Liver (tissue), 3 donors: ENCODE results near the gene PWWP2B.

ENCODE experiments used
- CTCF ChIP-seq: fragments of 150-350 bp; IDR thresholded peaks from 2 replicates; pipeline ENCODE4 v1.5.1; 2017; ENCODE audit warnings: improper control_type of control experiment, low read depth, low read length; ENCODE audit not compliant: missing input control
- JUND ChIP-seq, 2 donors: IDR thresholded peaks; 2 replicates each; pipeline ENCODE4 v1.6.1; 2016; ENCODE audit warnings: antibody characterized with exemption in 2 of 2
- MAX ChIP-seq: IDR thresholded peaks from 2 replicates; pipeline ENCODE4 v1.6.1; 2016; ENCODE audit warnings: antibody characterized with exemption
- RAD21 ChIP-seq, 2 donors: IDR thresholded peaks; 2 replicates each; pipeline ENCODE4 v1.6.1; 2016; ENCODE audit warnings: antibody characterized with exemption in 2 of 2, mild to moderate bottlenecking in 2 of 2
- TAF1 ChIP-seq: conservative IDR thresholded peaks from 2 replicates; pipeline ENCODE4 v1.6.1; 2016; ENCODE audit warnings: antibody characterized with exemption, mild to moderate bottlenecking
- YY1 ChIP-seq: IDR thresholded peaks from 2 replicates; pipeline ENCODE4 v1.6.1; 2016; ENCODE audit warnings: antibody characterized with exemption, mild to moderate bottlenecking
- TF ChIP-seq, protein P1 (sequence below): IDR thresholded peaks from 2 replicates; pipeline ENCODE4 v1.6.1; 2016; ENCODE audit warnings: antibody characterized with exemption, mild to moderate bottlenecking
- TF ChIP-seq, protein P2 (sequence below): IDR thresholded peaks from 2 replicates; pipeline ENCODE4 v1.6.1; 2016; ENCODE audit warnings: antibody characterized with exemption
- donor health status: healthy.
- donor health status: healthy.

DNA sequence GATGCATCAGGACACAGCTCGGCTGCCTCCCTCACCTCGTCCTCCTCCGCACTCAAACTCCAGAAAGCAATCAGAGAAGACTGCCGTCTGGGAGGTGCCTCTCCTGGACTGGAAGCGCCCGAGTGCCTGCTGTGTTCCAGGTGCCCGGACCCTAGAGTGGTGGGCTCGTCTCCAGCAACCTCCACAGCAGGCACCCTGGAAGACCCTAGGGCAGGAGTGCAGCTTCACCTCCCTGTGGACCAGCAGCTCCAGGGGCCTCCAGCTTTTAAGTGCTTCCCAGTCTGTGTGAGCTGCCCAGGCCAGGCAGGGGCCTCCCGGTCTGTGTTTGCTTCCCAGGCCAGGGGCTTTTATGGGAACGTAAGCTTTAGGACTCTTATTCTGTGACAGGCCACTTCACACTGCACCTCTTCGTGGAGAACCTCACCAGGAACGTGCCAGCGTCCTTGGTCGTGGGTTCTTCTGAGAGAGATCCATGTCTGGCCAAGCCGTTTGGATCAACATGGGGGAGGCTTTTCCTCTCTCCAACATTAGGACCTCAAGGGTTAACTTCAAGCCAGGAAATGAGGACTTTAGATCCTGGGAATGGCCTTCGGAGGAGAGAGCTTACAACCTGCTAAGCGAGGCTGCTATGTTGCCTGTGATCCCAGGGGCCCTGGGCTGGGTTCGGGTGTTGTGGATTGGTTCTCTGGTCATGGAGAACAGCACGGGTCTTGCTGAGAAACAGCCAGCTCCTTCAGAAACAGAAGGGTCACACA is 5.9 kb upstream of the PWWP2B start:
- no peak for TF ChIP-seq MAX
- TF ChIP-seq JUND (IDR thresholded peaks at IDR 0.05), result no peak
- no peak for TF ChIP-seq CTCF
- TF ChIP-seq RAD21 (IDR thresholded peaks at IDR 0.05), result no peak
- no peak for TF ChIP-seq TAF1
- TF ChIP-seq, protein P1, sequence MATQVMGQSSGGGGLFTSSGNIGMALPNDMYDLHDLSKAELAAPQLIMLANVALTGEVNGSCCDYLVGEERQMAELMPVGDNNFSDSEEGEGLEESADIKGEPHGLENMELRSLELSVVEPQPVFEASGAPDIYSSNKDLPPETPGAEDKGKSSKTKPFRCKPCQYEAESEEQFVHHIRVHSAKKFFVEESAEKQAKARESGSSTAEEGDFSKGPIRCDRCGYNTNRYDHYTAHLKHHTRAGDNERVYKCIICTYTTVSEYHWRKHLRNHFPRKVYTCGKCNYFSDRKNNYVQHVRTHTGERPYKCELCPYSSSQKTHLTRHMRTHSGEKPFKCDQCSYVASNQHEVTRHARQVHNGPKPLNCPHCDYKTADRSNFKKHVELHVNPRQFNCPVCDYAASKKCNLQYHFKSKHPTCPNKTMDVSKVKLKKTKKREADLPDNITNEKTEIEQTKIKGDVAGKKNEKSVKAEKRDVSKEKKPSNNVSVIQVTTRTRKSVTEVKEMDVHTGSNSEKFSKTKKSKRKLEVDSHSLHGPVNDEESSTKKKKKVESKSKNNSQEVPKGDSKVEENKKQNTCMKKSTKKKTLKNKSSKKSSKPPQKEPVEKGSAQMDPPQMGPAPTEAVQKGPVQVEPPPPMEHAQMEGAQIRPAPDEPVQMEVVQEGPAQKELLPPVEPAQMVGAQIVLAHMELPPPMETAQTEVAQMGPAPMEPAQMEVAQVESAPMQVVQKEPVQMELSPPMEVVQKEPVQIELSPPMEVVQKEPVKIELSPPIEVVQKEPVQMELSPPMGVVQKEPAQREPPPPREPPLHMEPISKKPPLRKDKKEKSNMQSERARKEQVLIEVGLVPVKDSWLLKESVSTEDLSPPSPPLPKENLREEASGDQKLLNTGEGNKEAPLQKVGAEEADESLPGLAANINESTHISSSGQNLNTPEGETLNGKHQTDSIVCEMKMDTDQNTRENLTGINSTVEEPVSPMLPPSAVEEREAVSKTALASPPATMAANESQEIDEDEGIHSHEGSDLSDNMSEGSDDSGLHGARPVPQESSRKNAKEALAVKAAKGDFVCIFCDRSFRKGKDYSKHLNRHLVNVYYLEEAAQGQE, result no peak
- TF ChIP-seq YY1, result no peak
- TF ChIP-seq, protein P2, sequence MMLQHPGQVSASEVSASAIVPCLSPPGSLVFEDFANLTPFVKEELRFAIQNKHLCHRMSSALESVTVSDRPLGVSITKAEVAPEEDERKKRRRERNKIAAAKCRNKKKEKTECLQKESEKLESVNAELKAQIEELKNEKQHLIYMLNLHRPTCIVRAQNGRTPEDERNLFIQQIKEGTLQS, result no peak
